Esophagus muscularis mucosa (tissue), 3 donors: ENCODE data around the gene ARMC2.

Experiments used
- CTCF ChIP-seq, 3 experiments: fragments of 200-600 bp in 2 of 3; fragments of 450-650 bp in 1 of 3; sonication (generic) in 2 of 3; IDR thresholded peaks; one replicate each; pipeline ENCODE4 v1.5.1; 2017 to 2019; ENCODE audit warnings: antibody characterized with exemption in 3 of 3, mild to moderate bottlenecking in 2 of 3, moderate library complexity in 1 of 3
- POLR2A ChIP-seq: fragments of 450-650 bp; IDR thresholded peaks from one replicate; pipeline ENCODE4 v1.6.1; 2017; ENCODE audit warnings: antibody characterized with exemption, moderate library complexity, mild to moderate bottlenecking, low read depth

- TF ChIP-seq POLR2A (no peak), CTCF (IDR thresholded peaks at IDR 0.05) (no peak)
Observed at GRCh38 chr6:108955329-108955949, 107.2 kb downstream of the ARMC2 start.
